T-helper 9 cell (primary cell): ENCODE data around the gene ZNF423.
"Not testable (repeated sequence)": the region's sequence is repeated elsewhere in the genome, so short reads cannot be mapped to it uniquely, and the experiment has no call there.

ENCODE experiments used
- DNase-seq: peaks from one replicate; pipeline ENCODE4 v3.0.0-alpha.2; 2020
- total RNA-seq, 2 donors: gene quantifications; one replicate each; lab custom pipeline; 2026; lab: John Stamatoyannopoulos, UW

Gene ZNF423
- total RNA-seq = 0 to 0.14 reads per million in 2 donors

DNA sequence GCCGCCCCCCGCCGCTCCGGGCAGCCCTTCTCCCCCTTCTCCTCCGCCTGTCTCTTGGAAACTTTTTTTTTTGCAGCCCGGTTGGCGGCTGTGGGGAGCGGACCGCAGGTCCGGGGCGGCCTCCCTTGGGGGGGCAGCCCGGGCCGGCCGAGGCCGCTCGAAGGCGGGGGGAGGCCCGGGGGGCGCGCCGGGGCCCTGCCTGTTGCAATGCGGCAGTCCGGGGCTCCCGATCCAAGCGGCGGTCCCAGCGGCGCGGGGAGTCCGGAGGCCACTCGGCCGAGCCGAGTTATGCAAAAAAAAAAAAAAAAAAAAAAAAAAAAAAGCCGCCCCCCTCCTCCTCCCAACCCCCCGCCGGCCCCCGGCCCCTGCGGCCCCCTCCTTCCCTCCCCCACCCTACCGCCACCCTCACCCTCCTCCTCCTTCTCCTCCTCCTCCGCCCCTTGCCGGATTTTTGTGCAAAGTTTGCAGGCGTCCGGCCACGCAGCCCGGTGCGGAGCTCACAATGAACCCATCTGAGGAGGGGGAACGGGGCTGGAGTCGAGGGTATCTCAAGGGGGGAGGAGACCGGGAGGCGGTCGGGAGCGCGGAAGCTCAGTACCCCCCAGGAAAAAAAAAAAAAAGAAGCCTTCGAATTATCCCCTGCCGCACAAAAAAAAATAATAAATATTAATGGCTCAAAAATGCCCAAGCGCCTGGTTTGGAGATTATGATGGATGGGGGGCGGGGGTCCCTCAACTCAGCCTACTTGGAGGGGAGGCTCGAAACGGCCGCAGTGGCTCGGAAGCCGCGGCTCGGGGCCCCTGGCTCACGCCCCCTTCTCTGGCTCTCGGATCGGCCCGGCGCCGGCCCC, at the start of gene ZNF423:
ZNF423 (minus strand) TSS at position 291 of the 850 bp plus-strand sequence. CDS start 338 bp downstream, outside the sequence.
- no peak for DNase-seq

DNA sequence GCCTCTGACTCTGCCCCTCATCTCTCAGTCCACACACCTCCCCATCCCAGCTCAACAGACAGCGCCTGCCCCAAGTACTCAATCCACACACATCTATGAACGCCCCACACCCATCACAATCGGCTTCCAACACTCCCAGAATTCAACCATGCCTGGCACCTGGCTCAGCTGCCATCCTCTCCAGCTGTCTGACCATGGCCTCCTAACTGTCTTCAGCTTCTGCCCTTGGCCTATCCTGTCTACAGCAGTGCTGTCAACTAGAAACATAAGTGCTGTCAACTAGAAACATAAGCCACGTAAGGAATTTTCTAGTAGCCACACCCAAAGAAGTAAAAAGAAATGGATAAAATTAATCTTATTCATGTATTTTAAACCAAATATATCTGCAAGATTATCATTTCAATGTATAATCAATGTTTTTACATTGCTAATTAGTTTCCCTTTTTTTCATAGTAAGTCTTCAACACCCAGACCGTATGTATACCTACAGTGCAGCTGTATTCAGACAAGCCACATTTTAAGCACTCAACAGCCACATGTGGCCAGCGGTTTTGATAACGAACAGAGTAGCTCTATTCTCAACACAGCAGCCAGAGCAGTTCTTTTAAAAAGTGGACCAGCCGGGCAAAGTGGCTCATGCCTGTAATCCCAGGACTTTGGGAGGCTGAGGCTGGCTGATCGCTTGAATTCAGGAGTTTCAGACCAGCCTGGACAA, 48.6 kb upstream of the ZNF423 start:
- no peak for DNase-seq

DNA sequence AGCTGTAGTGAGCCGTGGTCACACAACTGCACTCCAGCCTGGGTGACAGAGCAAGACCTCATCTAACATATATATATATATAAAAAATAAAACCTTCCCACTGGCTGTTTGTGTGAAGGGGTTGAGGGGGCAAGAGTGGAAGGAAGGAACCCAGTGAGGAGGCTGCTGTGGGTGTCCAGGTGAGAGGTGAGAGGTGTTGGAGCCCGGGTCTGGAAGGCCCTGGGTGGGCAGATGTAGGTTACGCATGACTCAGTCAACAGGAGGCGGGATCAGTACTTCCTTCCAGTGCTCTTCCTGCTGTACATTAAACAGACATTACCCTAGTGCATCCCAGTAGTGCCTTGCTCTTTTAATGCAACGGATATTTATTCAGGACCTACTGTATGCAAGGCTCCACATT, 47.0 kb upstream of the ZNF423 start:
- DNase-seq = no peak

DNA sequence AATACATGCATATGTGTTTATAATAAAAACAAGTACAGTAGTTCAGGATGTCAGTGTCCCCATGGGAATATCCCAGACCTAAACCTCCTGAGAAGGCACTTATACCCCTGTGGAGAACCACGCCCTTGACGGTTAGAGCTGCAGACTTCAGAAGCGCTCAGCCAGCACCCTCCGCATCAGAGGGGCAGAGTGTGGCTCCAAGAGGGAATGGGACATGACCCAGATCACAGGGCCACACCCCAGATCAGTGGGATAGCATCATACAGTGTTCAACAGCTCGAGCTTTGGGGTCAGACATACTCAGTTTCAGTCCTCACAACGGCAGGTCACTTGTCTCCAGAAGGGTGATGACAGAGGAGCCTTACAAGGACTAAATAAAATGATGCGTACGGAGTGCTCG, 45.8 kb upstream of the ZNF423 start:
- no peak for DNase-seq

DNA sequence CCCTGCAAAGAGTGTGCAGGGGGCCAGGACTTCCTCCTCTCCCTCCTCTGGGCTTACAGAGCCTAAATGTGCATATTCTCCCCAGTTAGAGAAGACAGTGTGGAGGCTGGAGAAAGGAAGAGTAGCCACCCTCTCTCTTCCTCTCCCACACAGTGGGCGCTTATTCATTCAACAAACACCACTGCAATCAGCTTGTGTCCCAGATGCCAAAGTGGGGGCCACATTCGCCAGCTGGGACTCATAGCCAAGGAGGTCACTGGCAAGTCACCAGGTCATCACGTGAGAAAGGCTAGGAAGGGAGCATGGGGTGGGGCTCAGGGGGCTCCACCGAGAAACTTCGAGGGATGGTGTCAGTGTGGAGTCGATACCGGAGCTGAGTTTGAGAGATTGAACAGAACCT, 45.0 kb upstream of the ZNF423 start:
- DNase-seq = no peak

DNA sequence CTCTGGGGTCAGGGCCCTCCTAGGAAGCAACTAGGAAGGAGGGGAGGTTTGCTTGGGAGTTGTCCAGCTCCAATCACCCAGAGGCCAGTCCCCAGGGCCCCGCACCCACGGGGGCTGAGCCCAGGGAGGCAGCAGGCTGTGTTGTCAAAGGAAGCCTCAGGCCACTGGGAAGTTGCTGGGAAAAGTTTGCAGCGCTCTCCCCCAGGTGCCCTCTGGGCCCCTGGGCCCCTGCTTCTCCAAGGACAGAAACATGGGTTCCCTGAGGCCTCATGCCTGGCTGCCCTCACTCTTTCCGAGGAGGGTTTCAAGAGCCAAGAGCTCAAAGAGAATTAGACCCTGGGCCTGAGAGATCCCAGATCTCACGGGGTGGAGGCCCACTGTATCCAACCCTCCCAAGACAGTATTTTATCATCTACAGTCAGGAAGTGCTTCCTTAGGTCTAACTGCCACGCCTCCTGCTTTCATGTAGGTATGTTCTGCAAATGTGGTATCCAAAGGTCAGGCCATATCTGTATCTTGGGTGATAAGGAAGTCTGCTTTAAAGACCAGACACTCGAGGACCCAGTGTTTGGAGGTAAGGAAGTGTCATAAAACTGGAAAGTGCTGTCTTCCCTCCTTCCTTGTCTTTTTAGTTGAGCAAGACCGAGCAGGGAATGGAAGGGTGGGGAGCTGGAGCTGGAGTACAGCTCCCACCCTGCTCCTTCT, 44.2 kb upstream of the ZNF423 start:
- DNase-seq = no peak

DNA sequence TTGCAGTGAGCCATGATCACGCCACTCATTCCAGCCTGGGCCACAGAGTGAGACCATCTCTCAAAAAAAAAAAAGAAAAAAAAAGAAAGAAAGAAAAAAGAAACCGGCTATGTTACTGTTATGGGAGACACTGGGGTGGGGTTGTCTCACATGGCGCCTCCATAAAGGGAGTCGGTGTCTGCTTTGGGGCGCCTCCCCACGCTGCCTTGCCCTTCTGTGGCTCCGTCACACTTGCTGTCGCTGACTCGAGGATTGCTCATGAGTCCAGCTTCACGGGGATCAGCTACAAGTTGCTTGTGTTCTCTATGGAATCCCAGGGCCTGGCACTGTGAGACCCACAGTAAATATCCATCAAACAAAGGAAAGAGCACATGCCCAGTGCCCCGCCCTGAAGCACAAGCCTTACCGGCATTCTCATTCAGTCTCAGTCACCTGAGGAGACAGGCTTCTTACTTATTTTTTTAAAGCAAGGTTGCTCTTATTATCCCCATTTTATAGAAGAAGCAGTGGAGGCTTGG, 40.6 kb upstream of the ZNF423 start:
- DNase-seq = no peak

DNA sequence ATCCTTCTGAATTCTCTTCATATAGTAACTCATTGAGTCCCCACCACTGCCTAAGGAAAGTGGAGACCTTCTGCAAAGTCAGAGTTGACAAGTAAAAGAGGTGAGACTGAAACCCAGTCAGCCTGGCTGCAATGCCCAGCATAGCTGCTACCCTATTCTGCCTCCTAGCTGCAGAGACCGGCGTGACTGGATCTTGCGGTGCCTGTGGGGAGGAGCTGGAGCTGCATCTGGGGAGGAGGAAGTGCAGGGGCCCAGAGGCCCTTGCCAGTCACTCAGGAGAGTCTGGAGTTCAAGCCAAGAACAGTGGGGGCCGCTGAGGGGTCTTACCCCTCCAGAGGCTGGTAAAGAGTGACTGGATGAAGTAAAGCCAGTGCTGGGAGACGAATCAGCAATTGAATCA, 35.0 kb upstream of the ZNF423 start:
- DNase-seq = no peak

DNA sequence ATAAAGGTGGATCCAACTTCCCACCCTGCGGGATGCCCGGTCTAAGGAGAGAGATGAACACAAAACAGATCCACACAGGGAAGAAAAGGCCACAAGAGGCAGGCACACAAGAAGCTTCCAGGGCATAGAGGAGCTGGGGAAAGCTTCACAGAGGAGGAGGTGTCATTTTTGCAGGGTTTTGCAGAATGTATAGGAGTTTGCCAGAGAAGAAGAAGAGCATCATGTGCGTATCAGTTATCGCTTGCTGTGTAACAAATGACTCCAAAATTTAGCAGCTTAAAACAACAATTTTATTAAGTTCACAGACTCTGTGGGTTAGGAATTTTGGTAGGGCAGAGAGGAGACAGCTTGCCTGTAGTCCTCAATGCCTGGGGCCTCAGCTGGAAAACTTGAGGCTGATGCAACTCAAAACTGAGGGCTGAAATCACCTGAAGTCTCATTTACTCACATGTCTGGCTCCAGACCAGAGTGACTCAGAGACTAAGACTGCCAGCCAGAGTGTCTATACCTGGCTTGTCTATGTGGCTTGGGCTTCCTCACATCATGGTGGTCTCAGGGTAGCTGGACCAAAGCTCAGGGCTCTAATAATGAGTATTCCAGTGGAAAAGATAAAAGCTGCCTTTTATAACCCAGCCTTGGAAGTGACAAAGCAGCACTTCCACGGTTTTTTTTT, 33.9 kb upstream of the ZNF423 start:
- DNase-seq = no peak

DNA sequence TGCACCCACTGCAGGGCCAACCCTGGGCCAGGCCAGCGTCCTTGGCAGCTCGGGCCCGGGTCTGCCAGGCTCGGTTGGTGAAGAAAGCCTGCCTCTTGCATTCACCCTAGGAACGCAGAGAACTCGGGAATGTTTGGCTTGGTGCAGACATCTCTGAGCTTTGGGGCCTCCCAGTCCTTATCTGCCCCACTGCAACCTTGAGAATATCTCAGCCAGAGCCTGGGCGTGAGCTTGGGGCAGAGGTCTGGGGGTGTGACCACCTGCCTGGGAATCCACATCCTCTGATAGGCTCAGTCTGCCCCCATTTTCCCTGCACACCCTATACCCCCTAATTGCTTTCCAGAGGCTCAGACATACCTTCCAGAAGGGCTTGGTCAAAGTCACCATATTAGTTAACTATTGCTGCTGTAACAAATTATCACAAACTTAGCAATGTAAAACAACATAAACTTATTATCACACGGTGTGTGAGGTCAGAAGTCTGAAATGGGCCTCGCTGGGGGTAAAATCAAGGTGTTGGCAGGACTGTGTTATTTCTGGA, 30.7 kb upstream of the ZNF423 start:
- DNase-seq = no peak

DNA sequence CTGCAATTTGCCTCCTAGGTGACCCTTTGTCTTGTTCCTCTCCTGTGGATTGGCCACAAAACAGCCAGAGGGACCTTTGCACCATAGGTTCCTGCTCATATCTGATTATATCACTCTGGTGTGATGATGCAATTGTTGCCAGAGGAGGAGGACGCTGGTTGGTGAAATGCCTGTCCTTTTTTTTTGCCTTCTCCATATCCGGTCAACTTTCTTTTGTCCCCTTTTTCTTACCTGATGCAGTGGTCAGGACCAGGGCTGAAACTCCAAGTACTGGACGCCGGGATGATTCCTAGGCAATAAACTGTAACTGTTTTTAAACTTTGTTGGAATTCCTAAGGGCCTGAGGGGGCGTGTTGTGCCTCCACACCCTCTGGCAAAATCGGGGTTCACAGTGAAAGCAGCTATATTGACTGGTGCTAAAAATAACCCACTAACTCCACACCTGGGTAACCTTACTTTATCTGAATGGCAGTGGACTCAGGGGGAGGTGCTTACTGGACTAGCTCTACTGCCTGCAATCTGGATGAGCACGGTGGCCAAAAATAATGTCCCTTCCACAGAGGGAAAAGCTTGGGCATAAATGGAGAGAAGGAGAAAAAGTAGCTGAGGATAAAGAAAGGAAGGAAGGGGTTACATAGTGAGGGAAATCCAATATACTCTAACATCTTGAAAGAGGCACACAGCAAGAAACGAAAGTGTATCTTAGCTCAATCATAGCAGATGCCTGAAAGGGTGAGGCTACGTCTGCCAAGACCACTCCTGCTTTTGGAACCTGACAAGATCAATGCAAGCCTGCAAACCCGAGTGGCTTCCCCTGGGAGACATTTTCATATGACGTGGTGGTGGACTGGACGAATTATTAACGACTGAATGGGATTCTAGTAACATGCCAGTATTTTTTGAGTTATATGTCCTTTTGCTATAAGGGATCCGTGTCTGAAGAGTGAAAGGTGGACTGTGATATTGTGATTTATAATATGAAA, 28.4 kb upstream of the ZNF423 start:
- DNase-seq = no peak

DNA sequence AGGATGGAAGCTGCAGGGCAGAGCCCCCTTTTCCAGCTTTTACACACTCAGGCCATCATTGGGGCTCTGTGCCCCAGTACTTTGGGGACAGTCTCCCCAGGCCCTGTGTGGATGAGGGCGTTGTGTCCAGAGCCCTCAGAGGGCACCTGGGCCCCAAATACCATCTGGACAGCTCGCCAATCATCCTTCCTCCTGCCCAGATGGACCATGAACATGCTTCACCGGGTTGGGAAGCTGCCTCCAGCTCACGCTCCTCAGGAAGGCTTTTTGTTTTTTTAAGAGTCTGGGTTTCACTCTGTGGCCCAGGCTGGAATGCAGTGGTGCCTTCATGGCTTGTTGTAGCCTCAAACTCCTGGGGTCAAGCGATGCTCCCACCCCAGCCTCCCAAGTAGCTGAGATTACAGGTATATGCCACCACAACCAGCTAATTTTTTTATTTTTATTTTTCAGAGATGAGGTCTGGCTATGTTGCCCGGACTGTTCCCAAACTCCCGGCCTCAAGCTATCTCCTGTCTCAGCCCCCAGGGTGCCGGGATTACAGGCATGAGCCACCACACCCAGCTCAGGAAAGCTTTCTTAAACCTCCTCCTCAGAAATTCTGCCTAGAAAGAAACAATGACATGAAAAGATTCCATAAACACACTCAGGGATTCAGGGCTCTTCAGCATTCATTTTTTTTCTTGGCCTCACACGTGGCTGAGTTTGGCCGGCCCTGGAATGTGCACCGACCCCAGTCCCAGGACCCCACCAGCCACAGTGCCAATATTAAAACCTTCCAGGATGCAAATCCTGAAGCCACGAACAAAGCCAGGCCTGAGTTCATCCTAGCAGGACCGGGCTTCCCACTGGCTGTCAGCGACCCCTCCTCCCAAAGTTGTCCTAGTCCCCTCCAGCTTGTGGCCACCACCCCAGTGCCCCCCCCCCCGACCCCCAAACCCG, 27.4 kb upstream of the ZNF423 start:
- no peak for DNase-seq

DNA sequence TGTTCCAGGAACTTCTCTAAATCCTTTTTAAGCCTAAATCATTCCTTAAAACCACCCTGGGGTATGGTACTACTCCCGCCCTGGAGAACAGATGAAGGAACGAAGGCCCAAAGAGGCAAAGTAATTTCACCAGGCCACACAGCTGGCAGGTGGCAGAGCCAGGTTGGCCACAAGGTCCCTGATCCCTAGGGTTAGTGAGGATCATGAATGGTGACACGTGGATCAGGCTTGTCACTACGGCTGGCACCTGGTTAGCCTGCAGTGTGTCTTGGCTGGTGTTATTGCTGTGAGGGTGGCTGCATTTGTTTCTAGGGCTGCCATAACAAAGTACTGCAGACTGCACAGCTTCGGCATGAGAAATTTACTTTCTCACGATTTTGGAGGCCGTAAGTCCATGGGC, 26.0 kb upstream of the ZNF423 start:
- DNase-seq = no peak

DNA sequence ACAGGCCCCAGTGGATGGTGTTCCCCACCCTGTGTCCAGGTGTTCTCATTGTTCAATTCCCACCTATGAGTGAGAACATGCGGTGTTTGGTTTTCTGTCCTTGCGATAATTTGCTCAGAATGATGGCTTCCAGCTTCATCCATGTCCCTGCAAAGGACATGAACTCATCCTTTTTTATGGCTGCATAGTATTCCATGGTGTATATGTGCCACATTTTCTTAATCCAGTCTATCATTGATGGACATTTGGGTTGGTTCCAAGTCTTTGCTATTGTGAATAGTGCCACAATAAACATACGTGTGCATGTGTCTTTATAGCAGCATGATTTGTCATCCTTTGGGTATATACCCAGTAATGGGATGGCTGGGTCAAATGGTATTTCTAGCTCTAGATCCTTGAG, 22.6 kb upstream of the ZNF423 start:
- not testable (repeated sequence) for DNase-seq

DNA sequence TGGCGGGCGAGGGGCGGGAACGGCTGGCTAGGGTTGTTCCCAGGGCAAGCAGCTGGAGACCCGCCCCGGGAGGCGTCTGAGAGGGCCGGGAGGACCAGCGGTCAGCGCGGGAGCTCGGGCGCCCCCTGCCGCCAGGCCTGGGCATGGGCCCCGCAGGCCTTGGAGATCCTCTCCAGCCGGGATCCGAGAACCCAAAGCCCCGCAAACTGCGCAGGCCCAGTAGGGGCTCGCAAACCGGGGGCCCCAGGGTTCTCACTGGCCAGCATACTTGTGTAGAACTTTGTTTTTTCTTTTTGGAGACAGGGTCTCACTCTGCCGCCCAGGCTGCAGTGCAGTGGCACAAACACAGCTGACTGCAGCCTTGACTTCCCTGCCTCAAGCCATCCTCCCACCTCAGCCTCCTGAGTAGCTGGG, 20.8 kb upstream of the ZNF423 start:
- DNase-seq = no peak

DNA sequence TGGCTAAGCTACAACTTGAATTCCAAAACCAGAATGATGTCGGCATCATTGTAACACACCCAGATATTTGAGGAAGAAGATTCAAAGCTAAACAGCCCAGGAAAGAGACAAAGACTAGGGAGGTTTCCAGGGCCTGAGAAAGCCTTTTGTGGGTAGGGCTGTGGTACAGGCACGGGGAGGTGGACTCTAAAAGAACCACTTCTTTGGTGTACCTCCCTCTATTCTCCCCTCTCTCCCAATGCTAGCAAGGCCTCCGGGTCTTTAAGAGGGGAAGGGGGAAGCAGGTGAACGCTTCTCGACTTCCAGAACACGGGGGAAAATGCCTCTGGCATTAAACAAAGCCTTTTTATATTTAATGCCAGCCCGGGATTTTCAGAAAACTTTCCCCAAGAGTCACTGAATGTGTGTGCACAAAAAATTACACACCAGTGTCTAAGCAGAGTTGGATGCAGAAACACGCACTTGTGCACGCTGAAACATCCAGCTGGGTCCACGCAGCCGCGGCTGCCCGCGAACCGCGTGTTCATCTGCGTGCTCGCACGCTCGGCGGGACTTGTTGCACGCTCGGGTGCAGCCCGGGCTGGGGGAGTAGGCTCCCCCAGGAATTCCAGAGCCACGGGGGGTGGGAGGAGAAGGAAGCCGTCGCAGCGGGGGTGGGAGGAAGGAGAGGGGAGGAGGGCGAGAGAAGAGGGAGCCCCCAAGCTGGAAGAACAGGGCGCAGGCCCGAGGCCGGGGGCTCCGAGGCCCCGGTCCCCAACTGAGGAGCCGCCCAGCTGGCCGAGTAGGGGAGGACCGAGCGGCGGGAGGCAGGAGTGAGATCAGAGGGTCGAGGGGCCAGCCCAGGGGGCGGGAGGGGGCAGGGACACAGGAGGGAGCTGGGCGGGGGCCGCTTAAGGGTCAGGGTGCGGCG, 20.1 kb upstream of the ZNF423 start:
- no peak for DNase-seq

DNA sequence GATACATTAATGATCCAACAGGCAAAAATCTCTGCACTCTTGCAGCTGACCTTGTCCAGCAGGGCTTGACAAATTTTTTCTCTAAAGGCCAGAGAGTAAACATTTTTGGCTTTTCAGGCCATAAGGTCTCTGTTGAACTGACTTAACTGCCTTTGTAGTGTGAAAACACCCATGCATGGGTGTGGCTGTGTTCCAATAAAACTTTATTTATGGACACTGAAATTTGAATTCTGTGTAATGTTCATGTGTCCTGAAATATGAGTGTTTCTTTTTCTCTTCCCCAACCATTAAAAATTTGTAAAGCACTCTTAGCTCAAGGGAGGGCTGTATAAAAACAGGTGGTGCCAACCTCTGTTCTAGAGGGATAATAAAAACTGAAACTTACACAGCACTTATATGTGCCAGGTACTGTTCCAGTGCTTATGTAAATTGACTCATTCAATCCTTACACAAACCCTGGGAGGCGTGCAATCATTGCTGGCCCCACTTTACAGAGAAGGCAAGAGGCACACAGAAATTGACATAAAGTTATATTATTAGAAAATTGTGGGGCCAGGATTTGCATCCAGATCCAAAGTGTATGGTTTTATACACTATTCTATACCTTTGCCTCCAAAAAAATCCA, 18.8 kb upstream of the ZNF423 start:
- DNase-seq = no peak

DNA sequence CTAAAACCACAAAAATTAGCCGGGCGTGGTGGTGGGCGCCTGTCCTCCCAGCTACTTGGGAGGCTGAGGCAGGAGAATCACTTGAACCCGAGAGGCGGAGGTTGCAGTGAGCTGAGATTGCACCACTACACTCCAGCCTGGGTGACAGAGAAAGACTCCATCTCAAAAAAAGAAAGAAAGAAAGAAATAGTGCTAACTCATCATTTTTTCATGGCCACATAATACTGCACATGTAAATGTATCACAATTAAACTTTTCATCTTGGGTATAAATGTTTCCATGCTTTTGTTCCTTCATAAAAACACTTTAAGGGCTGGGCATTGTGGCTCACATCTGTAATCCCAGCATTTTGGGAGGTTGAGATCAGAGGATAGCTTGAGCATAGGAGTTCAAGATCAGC, 15.9 kb upstream of the ZNF423 start:
- DNase-seq = not testable (repeated sequence)
